Lung (tissue), 13 donors: Measurements from ENCODE around the gene BATF2. TPM values are rescaled to one million over a fixed set of nuclear protein-coding genes. Genes with fewer than 3 reads are reported as not detected.

Experiments used
- ATAC-seq: fragments of 200-7000 bp; cut with Tn5 transposase; one replicate; pipeline ENCODE4 v1.9.1; 2020; ENCODE audit warnings: moderate number of reproducible peaks; ENCODE audit not compliant: insufficient read depth, low FRiP score
- DNase-seq, 3 donors: peaks; one replicate each; pipeline ENCODE4 v3.0.0-alpha.2; 2013 to 2017
- H3K27ac ChIP-seq, 2 donors: one replicate each; pipeline ENCODE4 v1.5.1; 2013; ENCODE audit warnings: mild to moderate bottlenecking in 2 of 2, moderate library complexity in 2 of 2, control low read depth in 1 of 2, inconsistent platforms in 1 of 2, low read depth in 1 of 2, low read length in 1 of 2
- H3K27me3 ChIP-seq, 3 donors: one replicate each; pipeline ENCODE4 v1.5.1; 2013; ENCODE audit warnings: low read length in 2 of 3; ENCODE audit not compliant: control insufficient read depth in 3 of 3, insufficient read depth in 3 of 3
- H3K36me3 ChIP-seq, 4 donors: one replicate each; pipeline ENCODE4 v1.5.1; 2013; ENCODE audit warnings: low read length in 4 of 4, mild to moderate bottlenecking in 1 of 4, moderate library complexity in 1 of 4; ENCODE audit not compliant: control insufficient read depth in 4 of 4, insufficient read depth in 4 of 4
- H3K4me1 ChIP-seq, 5 donors: one replicate each; pipeline ENCODE4 v1.5.1; 2013; ENCODE audit warnings: low read length in 5 of 5, mild to moderate bottlenecking in 2 of 5, moderate library complexity in 1 of 5; ENCODE audit not compliant: control insufficient read depth in 5 of 5, insufficient read depth in 5 of 5
- H3K4me3 ChIP-seq: one replicate; pipeline ENCODE4 v1.5.1; 2013; ENCODE audit warnings: mild to moderate bottlenecking, control low read depth, moderate library complexity
- H3K9ac ChIP-seq, 2 donors: one replicate each; pipeline ENCODE4 v1.5.1; 2013; ENCODE audit warnings: low read length in 2 of 2, control low read depth in 1 of 2; ENCODE audit not compliant: insufficient read depth in 1 of 2
- H3K9me3 ChIP-seq, 4 donors: one replicate each; pipeline ENCODE4 v1.5.1; 2013; ENCODE audit warnings: low read length in 3 of 4, mild to moderate bottlenecking in 1 of 4, moderate library complexity in 1 of 4; ENCODE audit not compliant: control insufficient read depth in 4 of 4, insufficient read depth in 3 of 4
- CTCF ChIP-seq: IDR thresholded peaks from 2 replicates; pipeline ENCODE4 v1.5.1; 2012; ENCODE audit warnings: mild to moderate bottlenecking; ENCODE audit errors: control extremely low read depth, extremely low read depth
- WGBS, 2 donors: extraction: QIAGEN DNeasy Blood & Tissue Kit; methylation state at CpG; one replicate each; pipeline ENCODE4 v1.1.7; 2013; 5-methylcytosine and 5-hydroxymethylcytosine counted together
- polyA plus RNA-seq, 2 donors: library from polyadenylated mRNA; stranded (reverse); fragments of 200-250 nt; gene quantifications; one replicate each; pipeline ENCODE4 v1.2.1, GENCODE V29; 2013
- small RNA-seq: library from RNA; depleted of rRNA; stranded (forward); fragments of <200 nt; gene quantifications from one replicate; pipeline ENCODE3, GENCODE V24; 2014; ENCODE audit warnings: low replicate concordance
- total RNA-seq, 2 donors: library from RNA; depleted of rRNA in 1 of 2; stranded (reverse); fragments of >200 nt in 1 of 2; gene quantifications; one replicate each; pipeline ENCODE4 v1.2.1, GENCODE V29; 2014 to 2021
- donor health status: control.
- donor health status: control.
- donor health status: Bipolar disorder and iron deficiency.
- donor health status: healthy.
- donor health status: DM: yes; HTN: yes; CAD: no.

BATF2 gene
- total and polyA plus RNA-seq, 4 donors, result 2.9 to 7.4 (median 5.0) TPM

- WGBS, 2 donors, result 67 to 69% methylated on average over 5 of the region's 5 CpGs
Observed at GRCh38 chr11:64947208-64947814, 49.5 kb downstream of the BATF2 start.

More at GRCh38 chr11:64947208-64947814, 49.5 kb downstream of the BATF2 start:
- no peak for DNase-seq
- no peak for TF ChIP-seq CTCF
- Histone ChIP-seq H3K9ac (no peak overlapping the region), H3K4me3 (no peak overlapping the region), H3K27me3 (no peaks in the 10 kb centered on the region), H3K9me3 (no peaks in the 10 kb centered on the region), H3K4me1 (no peaks in the 10 kb centered on the region), H3K36me3 (no peaks in the 10 kb centered on the region), H3K27ac (no peak overlapping the region)
- no peak for ATAC-seq

Small RNAs within 50 kb of the gene (small RNA-seq; reads per million reads assigned to genes)
- gene MIR6879 (not detected), gene SNX15 (not detected)

Other genes starting within 250 kb of the BATF2 start
- 1 to 10 TPM; 3.7 to 3.8 TPM for gene PYGM, start 237.0 kb downstream of the BATF2 start, total RNA-seq
- gene PYGM, start 237.0 kb downstream of the BATF2 start, polyA plus RNA-seq, result 1 to 10 TPM; 1.2 TPM
- 100 to 1,000 TPM; 196 to 213 TPM for gene SF1, start 218.4 kb downstream of the BATF2 start, total RNA-seq
- 10 to 100 TPM; 76.2 to 97.8 TPM for gene SF1, start 218.4 kb downstream of the BATF2 start, polyA plus RNA-seq
- 10 to 100 TPM; 23.3 to 41.8 TPM for gene MAP4K2, start 193.8 kb downstream of the BATF2 start, total RNA-seq
- 10 to 100 TPM; 15.0 to 24.3 TPM for gene MAP4K2, start 193.8 kb downstream of the BATF2 start, polyA plus RNA-seq
- 10 to 100 TPM; 18.8 to 24.9 TPM for gene MEN1, start 186.4 kb downstream of the BATF2 start, total RNA-seq
- gene MEN1, start 186.4 kb downstream of the BATF2 start, polyA plus RNA-seq, result 10 to 100 TPM; 15.0 to 18.5 TPM
- 10 to 100 TPM; 11.2 to 23.5 TPM for gene CDC42BPG, start 152.3 kb downstream of the BATF2 start, total RNA-seq
- gene CDC42BPG, start 152.3 kb downstream of the BATF2 start, polyA plus RNA-seq, result 1 to 10 TPM; 7.1 to 10.0 TPM
- 100 to 1,000 TPM in 1 of 2 donors, 10 to 100 TPM in 1; 71.2 to 139 TPM for gene EHD1, start 118.3 kb downstream of the BATF2 start, total RNA-seq
- 100 to 1,000 TPM in 1 of 2 donors, 10 to 100 TPM in 1; 42.1 to 144 TPM for gene EHD1, start 118.3 kb downstream of the BATF2 start, polyA plus RNA-seq
- gene ATG2A, start 79.8 kb downstream of the BATF2 start, total RNA-seq, result 10 to 100 TPM; 17.4 to 32.5 TPM
- gene ATG2A, start 79.8 kb downstream of the BATF2 start, polyA plus RNA-seq, result 10 to 100 TPM; 19.1 to 22.9 TPM
- 10 to 100 TPM in 1 of 2 donors, 1 to 10 TPM in 1; 9.8 to 27.8 TPM for gene PPP2R5B, start 72.3 kb downstream of the BATF2 start, total RNA-seq
- 10 to 100 TPM; 14.4 to 20.2 TPM for gene PPP2R5B, start 72.3 kb downstream of the BATF2 start, polyA plus RNA-seq
- gene GPHA2, start 61.1 kb downstream of the BATF2 start, total RNA-seq, result not detected
- under 1 TPM in 1 of 2 donors, not detected in 1; 0.19 TPM for gene GPHA2, start 61.1 kb downstream of the BATF2 start, polyA plus RNA-seq
- gene MAJIN, start 24.9 kb downstream of the BATF2 start, total RNA-seq, result under 1 TPM in 1 of 2 donors, not detected in 1; 0.55 TPM
- gene MAJIN, start 24.9 kb downstream of the BATF2 start, polyA plus RNA-seq, result under 1 TPM; 0.24 to 0.39 TPM
- 10 to 100 TPM; 37.4 to 95.4 TPM for gene ARL2, start 17.2 kb upstream of the BATF2 start, total RNA-seq
- gene ARL2, start 17.2 kb upstream of the BATF2 start, polyA plus RNA-seq, result 100 to 1,000 TPM in 1 of 2 donors, 10 to 100 TPM in 1; 92.5 to 127 TPM
- gene SNX15, start 30.5 kb upstream of the BATF2 start, total RNA-seq, result 10 to 100 TPM; 16.2 to 28.4 TPM
- 10 to 100 TPM; 18.4 to 19.4 TPM for gene SNX15, start 30.5 kb upstream of the BATF2 start, polyA plus RNA-seq
- gene SAC3D1, start 44.2 kb upstream of the BATF2 start, total RNA-seq, result 10 to 100 TPM in 1 of 2 donors, 1 to 10 TPM in 1; 5.1 to 17.6 TPM
- 10 to 100 TPM; 12.7 to 15.9 TPM for gene SAC3D1, start 44.2 kb upstream of the BATF2 start, polyA plus RNA-seq
- gene NAALADL1, start 61.6 kb upstream of the BATF2 start, total RNA-seq, result 10 to 100 TPM; 12.4 to 22.0 TPM
- 10 to 100 TPM in 1 of 2 donors, 1 to 10 TPM in 1; 7.4 to 14.0 TPM for gene NAALADL1, start 61.6 kb upstream of the BATF2 start, polyA plus RNA-seq
- gene CDCA5, start 87.1 kb upstream of the BATF2 start, total RNA-seq, result 1 to 10 TPM; 2.2 to 2.7 TPM
- gene CDCA5, start 87.1 kb upstream of the BATF2 start, polyA plus RNA-seq, result 1 to 10 TPM; 1.8 to 2.1 TPM
- 10 to 100 TPM; 34.5 to 35.4 TPM for gene ZFPL1, start 87.3 kb upstream of the BATF2 start, total RNA-seq
- gene ZFPL1, start 87.3 kb upstream of the BATF2 start, polyA plus RNA-seq, result 10 to 100 TPM; 35.1 to 45.8 TPM
- gene VPS51, start 99.2 kb upstream of the BATF2 start, total RNA-seq, result 100 to 1,000 TPM; 128 to 164 TPM
- gene VPS51, start 99.2 kb upstream of the BATF2 start, polyA plus RNA-seq, result 100 to 1,000 TPM in 1 of 2 donors, 10 to 100 TPM in 1; 69.6 to 120 TPM
- gene TM7SF2, start 114.9 kb upstream of the BATF2 start, total RNA-seq, result 10 to 100 TPM; 41.0 to 68.4 TPM
- 10 to 100 TPM; 30.3 to 82.7 TPM for gene TM7SF2, start 114.9 kb upstream of the BATF2 start, polyA plus RNA-seq
- gene ZNHIT2, start 120.7 kb upstream of the BATF2 start, total RNA-seq, result 10 to 100 TPM in 1 of 2 donors, 1 to 10 TPM in 1; 6.3 to 19.6 TPM
- 10 to 100 TPM; 19.3 to 23.7 TPM for gene ZNHIT2, start 120.7 kb upstream of the BATF2 start, polyA plus RNA-seq
- 100 to 1,000 TPM; 334 to 904 TPM for gene FAU, start 125.2 kb upstream of the BATF2 start, total RNA-seq
- 1,000 to 10,000 TPM; 1,051 to 1,580 TPM for gene FAU, start 125.2 kb upstream of the BATF2 start, polyA plus RNA-seq
- gene MRPL49, start 125.3 kb upstream of the BATF2 start, total RNA-seq, result 10 to 100 TPM; 35.6 to 44.3 TPM
- 10 to 100 TPM; 26.3 to 57.2 TPM for gene MRPL49, start 125.3 kb upstream of the BATF2 start, polyA plus RNA-seq
- gene SYVN1, start 137.5 kb upstream of the BATF2 start, total RNA-seq, result 10 to 100 TPM; 38.8 to 80.7 TPM
- 10 to 100 TPM; 31.6 to 36.5 TPM for gene SYVN1, start 137.5 kb upstream of the BATF2 start, polyA plus RNA-seq
- not detected for gene SPDYC, start 173.3 kb upstream of the BATF2 start, total RNA-seq
- not detected for gene SPDYC, start 173.3 kb upstream of the BATF2 start, polyA plus RNA-seq
- gene CAPN1, start 185.0 kb upstream of the BATF2 start, total RNA-seq, result 100 to 1,000 TPM; 106 to 265 TPM
- gene CAPN1, start 185.0 kb upstream of the BATF2 start, polyA plus RNA-seq, result 100 to 1,000 TPM; 128 to 144 TPM